Measurements from ENCODE around the gene TRAK2.

GRCh38 chr2:201357221-201357620 lies 94.0 kb downstream of the TRAK2 start, which contains the start of gene FLACC1:
- TF ChIP-seq CTCF (conservative IDR thresholded peaks at IDR 0.05): no peak
- TF ChIP-seq ZFX (IDR thresholded peaks at IDR 0.05): no peak

Measured in C4-2B (cell line).